ENCODE results near the gene TNFRSF1A.
"Not testable (repeated sequence)": the region's sequence is repeated elsewhere in the genome, so short reads cannot be mapped to it uniquely, and the experiment has no call there.

TNFRSF1A gene

GRCh38 chr12:6355491-6356373, 13.9 kb upstream of the TNFRSF1A start:
- DNase-seq, result no peak

- DNase-seq, result no peak
Observed at GRCh38 chr12:6354495-6355393, 12.9 kb upstream of the TNFRSF1A start.

GRCh38 chr12:6352193-6353173, 10.6 kb upstream of the TNFRSF1A start:
- no peak for DNase-seq

- DNase-seq, result no peak
Observed at GRCh38 chr12:6351622-6352021, 9.7 kb upstream of the TNFRSF1A start.

GRCh38 chr12:6347367-6348338, 5.8 kb upstream of the TNFRSF1A start:
- DNase-seq, result no peak

GRCh38 chr12:6346942-6347341, 5.1 kb upstream of the TNFRSF1A start:
- DNase-seq, result no peak

GRCh38 chr12:6346235-6346832, 4.5 kb upstream of the TNFRSF1A start:
- no peak for DNase-seq

GRCh38 chr12:6345319-6346091, 3.6 kb upstream of the TNFRSF1A start:
- no peak for DNase-seq

- not testable (repeated sequence) for DNase-seq
Observed at GRCh38 chr12:6344101-6344660, 2.3 kb upstream of the TNFRSF1A start.

GRCh38 chr12:6343518-6343917, 1.6 kb upstream of the TNFRSF1A start:
- DNase-seq, result no peak

GRCh38 chr12:6342140-6342889, 439 bp upstream of the TNFRSF1A start:
- DNase-seq, result no peak

GRCh38 chr12:6340745-6341416, 995 bp downstream of the TNFRSF1A start:
- no peak for DNase-seq

- no peak for DNase-seq
Observed at GRCh38 chr12:6340032-6340638, 1.7 kb downstream of the TNFRSF1A start.

- DNase-seq, result no peak
Observed at GRCh38 chr12:6338955-6339354, 2.9 kb downstream of the TNFRSF1A start.

- DNase-seq, result not testable (repeated sequence)
Observed at GRCh38 chr12:6338536-6338935, 3.3 kb downstream of the TNFRSF1A start.

GRCh38 chr12:6337958-6338433, 3.9 kb downstream of the TNFRSF1A start:
- DNase-seq, result no peak
